PC-9 (cell line): Measurements from ENCODE around the gene INPP5A. TPM values are rescaled to one million over a fixed set of nuclear protein-coding genes. Genes with fewer than 3 reads are reported as not detected.

Experiments
- BruUV-seq: library from RNA; stranded (reverse); fragments of 400-500 nt; replicated peaks from 2 replicates; lab custom pipeline; 2021; lab: Mats Ljungman, UMichigan
- CTCF ChIA-PET: fragments of 300-600 bp; sonication (Branson Sonifier 250); formaldehyde crosslinking; loops from one replicate; lab custom pipeline; 2022; ENCODE audit warnings: antibody characterized with exemption; lab: Charles Lee
- POLR2A ChIA-PET: fragments of 300-600 bp; sonication (Branson Sonifier 250); formaldehyde crosslinking; loops from one replicate; lab custom pipeline; 2022; ENCODE audit warnings: antibody characterized with exemption; ENCODE audit not compliant: unreplicated experiment; lab: Charles Lee
- DNase-seq, 2 experiments: peaks; one replicate each; pipeline versions ENCODE4 v3.0.0 to v3.0.0-alpha.2; 2015 to 2022; ENCODE audit warnings: mixed read lengths in 1 of 2
- H2AFZ ChIP-seq: fragments of 200-600 bp; sonication (generic); 2 replicates; pipeline ENCODE4 v1.8.1; 2017; ENCODE audit warnings: antibody characterized with exemption
- H3F3A ChIP-seq: fragments of 200-600 bp; sonication (generic); 2 replicates; pipeline ENCODE4 v1.8.1; 2017; ENCODE audit warnings: antibody characterized with exemption, mild to moderate bottlenecking, low read depth; ENCODE audit not compliant: insufficient read depth
- H3K27ac ChIP-seq: fragments of 200-600 bp; sonication (generic); 2 replicates; pipeline ENCODE4 v1.6.1; 2016; ENCODE audit warnings: mixed run types
- H3K27me3 ChIP-seq: fragments of 200-600 bp; sonication (generic); 2 replicates; pipeline ENCODE4 v1.6.1; 2016; ENCODE audit warnings: low read depth, mixed run types; ENCODE audit not compliant: insufficient read depth
- H3K36me3 ChIP-seq: fragments of 200-600 bp; sonication (generic); 2 replicates; pipeline ENCODE4 v1.6.1; 2016; ENCODE audit warnings: low read depth, mixed run types
- H3K4me1 ChIP-seq: fragments of 200-600 bp; sonication (generic); replicated peaks from 2 replicates; pipeline ENCODE4 v1.6.1; 2016; ENCODE audit warnings: mixed run types; ENCODE audit not compliant: insufficient read depth
- H3K4me2 ChIP-seq: fragments of 200-600 bp; sonication (generic); 2 replicates; pipeline ENCODE4 v1.6.1; 2017; ENCODE audit warnings: mixed run types
- H3K4me3 ChIP-seq: fragments of 200-600 bp; sonication (generic); 2 replicates; pipeline ENCODE4 v1.6.1; 2016; ENCODE audit warnings: mixed run types
- H3K79me2 ChIP-seq: fragments of 200-600 bp; sonication (generic); 2 replicates; pipeline ENCODE4 v1.6.1; 2017; ENCODE audit warnings: low read depth, mixed run types
- H3K9me2 ChIP-seq: fragments of 200-600 bp; sonication (generic); 2 replicates; pipeline ENCODE4 v1.8.1; 2017; ENCODE audit warnings: mild to moderate bottlenecking; ENCODE audit not compliant: insufficient read depth
- H3K9me3 ChIP-seq: fragments of 200-600 bp; sonication (generic); 2 replicates; pipeline ENCODE4 v1.8.1; 2016; ENCODE audit warnings: low read depth; ENCODE audit not compliant: insufficient read depth
- H4K20me1 ChIP-seq: fragments of 200-600 bp; sonication (generic); 2 replicates; pipeline ENCODE4 v1.8.1; 2017; ENCODE audit not compliant: insufficient read depth
- CTCF ChIP-seq: fragments of 200-600 bp; sonication (generic); conservative IDR thresholded peaks from 2 replicates; pipeline ENCODE4 v1.6.1; 2017; ENCODE audit warnings: mixed run types, antibody characterized with exemption, mild to moderate bottlenecking, moderate library complexity
- EZH2 ChIP-seq: fragments of 200-600 bp; sonication (generic); IDR thresholded peaks from 2 replicates; pipeline ENCODE4 v1.8.0; 2017; ENCODE audit warnings: antibody characterized with exemption, low read depth
- intact Hi-C: fragments of 100-400 bp; cut with micrococcal nuclease; formaldehyde crosslinking; loops from one replicate; pipeline ENCODE4 v1.10.0; 2022; ENCODE audit not compliant: unreplicated experiment
- total RNA-seq: library from RNA; stranded (reverse); gene quantifications from 2 replicates; pipeline ENCODE4 v1.2.3, GENCODE V29; 2021

Gene INPP5A
- total RNA-seq, 1 experiment from 2014 or later: 18.4 TPM

DNA sequence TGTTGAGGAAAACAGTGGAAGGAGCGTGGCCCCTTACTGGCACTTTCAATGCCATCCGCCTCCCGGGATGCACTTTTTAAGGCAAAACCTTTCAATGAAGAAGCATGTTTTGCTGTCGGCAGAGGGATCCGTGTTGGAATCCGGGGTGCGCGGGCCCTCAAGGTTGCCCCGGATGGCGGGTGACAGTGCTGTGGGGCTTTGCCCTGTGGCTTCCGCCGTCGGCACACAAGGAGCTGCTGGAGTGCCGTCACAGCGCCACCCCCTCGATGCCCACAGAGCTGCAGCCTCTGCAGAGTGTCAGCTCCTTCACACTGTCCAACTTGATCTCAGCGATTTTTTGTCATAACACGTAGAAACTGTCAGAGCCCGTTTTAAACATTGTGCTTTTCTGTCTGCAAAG, 189.4 kb downstream of the INPP5A start:
- Histone ChIP-seq H3K9me3 (no peaks in the 10 kb centered on the region), H3K9me2 (no peaks in the 10 kb centered on the region), H3K36me3 (no peaks in the 10 kb centered on the region), H3K27ac (no peak overlapping the region), H3K79me2 (no peaks in the 10 kb centered on the region), H4K20me1 (no peaks in the 10 kb centered on the region), H3K4me1 (no peaks in the 10 kb centered on the region), H3K4me2 (no peak overlapping the region), H3K4me3 (no peak overlapping the region), H3F3A (no peaks in the 10 kb centered on the region), H3K27me3 (no peaks in the 10 kb centered on the region), H2AFZ (no peak overlapping the region)
- intact Hi-C loops: no loop called here
- TF ChIP-seq CTCF: no peak
- no peak for TF ChIP-seq EZH2
- POLR2A ChIA-PET: no interaction called here
- DNase-seq: no peak
- BruUV-seq: no TSS peak
- CTCF ChIA-PET: no interaction called here

DNA sequence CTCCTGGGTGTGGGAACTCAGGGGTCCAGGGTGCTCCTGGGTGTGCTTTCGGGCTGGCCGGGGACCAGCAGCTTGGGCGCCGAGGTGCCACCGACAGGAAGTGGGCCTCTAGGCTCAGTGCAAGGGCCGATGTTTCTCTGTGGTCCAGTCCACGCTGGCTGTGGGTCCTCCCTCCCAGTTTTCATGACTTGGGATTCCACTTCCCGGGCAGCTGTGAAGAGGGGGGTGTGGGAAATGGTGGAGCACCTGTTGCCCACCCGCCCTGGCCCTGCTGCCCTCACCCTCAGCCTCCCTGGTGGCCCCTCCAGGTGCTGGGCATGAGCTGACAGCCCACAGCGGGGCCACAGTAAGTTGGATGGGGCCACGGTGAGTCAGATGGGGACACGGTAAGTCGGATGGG, 189.8 kb downstream of the INPP5A start:
- no peaks in the 10 kb centered on the region for H3K9me3 ChIP-seq
- no peak overlapping the region for H2AFZ ChIP-seq
- DNase-seq: no peak
- no peaks in the 10 kb centered on the region for H3K79me2 ChIP-seq
- POLR2A ChIA-PET: no interaction called here
- no peak overlapping the region for H3K4me3 ChIP-seq
- no TSS peak for BruUV-seq
- no peaks in the 10 kb centered on the region for H3K27me3 ChIP-seq
- CTCF ChIA-PET: no interaction called here
- no peaks in the 10 kb centered on the region for H3K4me1 ChIP-seq
- H4K20me1 ChIP-seq: no peaks in the 10 kb centered on the region
- intact Hi-C loops: no loop called here
- no peaks in the 10 kb centered on the region for H3K36me3 ChIP-seq
- no peaks in the 10 kb centered on the region for H3F3A ChIP-seq
- no peak overlapping the region for H3K27ac ChIP-seq
- no peak overlapping the region for H3K4me2 ChIP-seq
- no peak for TF ChIP-seq EZH2
- TF ChIP-seq CTCF: no peak
- H3K9me2 ChIP-seq: no peaks in the 10 kb centered on the region

DNA sequence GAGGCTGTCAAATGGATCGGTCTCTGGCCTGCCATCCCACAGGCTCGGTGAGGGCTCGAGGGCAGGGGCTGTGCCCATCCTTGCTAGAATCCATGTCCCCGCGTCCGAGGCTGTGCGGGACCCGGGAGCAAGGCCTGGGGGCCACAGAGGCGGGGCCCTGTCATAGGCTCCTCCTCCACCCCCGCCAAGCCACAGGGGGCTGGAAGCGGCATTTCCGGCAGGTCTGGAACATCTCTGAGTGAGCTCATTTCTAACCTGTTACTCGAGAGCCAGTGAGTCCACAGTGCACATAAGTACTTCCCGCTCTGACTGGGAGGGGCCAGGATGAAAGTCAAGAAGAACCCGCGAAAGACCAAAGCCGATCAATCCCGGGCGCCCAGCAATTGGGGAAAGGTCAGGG, 190.7 kb downstream of the INPP5A start:
- CTCF ChIA-PET: no interaction called here
- TF ChIP-seq CTCF (no peak), EZH2 (no peak)
- POLR2A ChIA-PET: no interaction called here
- H3K27me3 ChIP-seq: no peaks in the 10 kb centered on the region
- no peaks in the 10 kb centered on the region for H3K36me3 ChIP-seq
- no peaks in the 10 kb centered on the region for H3F3A ChIP-seq
- no peaks in the 10 kb centered on the region for H4K20me1 ChIP-seq
- no TSS peak for BruUV-seq
- intact Hi-C loops: no loop called here
- H3K9me3 ChIP-seq: no peaks in the 10 kb centered on the region
- no peak for DNase-seq
- no peaks in the 10 kb centered on the region for H3K4me1 ChIP-seq
- H3K4me2 ChIP-seq: no peak overlapping the region
- no peak overlapping the region for H3K27ac ChIP-seq
- H3K79me2 ChIP-seq: no peaks in the 10 kb centered on the region
- H3K4me3 ChIP-seq: no peak overlapping the region
- no peaks in the 10 kb centered on the region for H3K9me2 ChIP-seq
- no peak overlapping the region for H2AFZ ChIP-seq
